GM21360 (cell line): Measurements from ENCODE around the gene SALL1.

Experiments used
- ATAC-seq: cut with Tn5 transposase; IDR thresholded peaks from one replicate; pipeline ENCODE4 v1.9.1; 2021; ENCODE audit warnings: mild to moderate bottlenecking, moderate library complexity; ENCODE audit not compliant: unreplicated experiment

The SALL1 gene

DNA sequence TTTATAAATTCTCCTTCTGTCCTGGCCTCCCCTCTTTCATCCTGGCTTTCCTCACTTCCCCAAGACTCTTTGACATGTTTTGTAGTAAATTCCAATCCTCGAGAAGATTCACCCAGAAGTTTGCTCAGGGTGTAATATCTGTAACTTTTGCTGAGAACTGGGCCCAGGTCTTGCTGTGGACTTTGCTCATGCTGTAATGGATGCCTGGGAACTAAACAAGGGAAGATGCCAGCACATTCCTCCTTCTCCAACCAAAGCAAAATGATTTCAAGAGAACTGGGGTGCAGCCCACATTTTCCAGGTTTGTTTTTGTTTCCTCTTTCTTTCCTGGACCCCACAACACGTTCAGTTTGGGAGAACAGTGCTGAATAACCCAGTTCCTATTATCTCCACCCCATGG is 6.6 kb upstream of the SALL1 start:
- no peak for ATAC-seq

DNA sequence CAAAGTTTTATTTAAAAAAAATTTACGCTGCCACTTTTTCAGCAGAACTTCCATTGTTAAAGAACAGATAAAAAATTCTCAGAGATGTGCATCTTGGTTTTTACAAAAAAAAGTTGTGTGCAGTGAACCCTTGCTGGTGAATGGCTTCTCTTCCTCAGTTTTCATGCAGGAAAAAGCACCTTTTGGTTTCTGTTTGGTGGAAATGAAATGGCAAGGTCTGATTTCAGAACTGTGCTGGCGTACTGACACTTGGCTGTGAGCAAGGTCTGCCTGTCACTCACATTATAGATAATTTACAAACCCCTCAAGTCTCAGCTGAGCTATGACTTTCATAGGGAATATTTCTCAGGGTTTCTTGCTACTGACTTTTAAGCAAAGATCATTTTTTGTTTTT is 5.7 kb upstream of the SALL1 start:
- no peak for ATAC-seq

GRCh38 chr16:51155820-51156806 is 5.0 kb upstream of the SALL1 start:
- ATAC-seq, result no peak

DNA sequence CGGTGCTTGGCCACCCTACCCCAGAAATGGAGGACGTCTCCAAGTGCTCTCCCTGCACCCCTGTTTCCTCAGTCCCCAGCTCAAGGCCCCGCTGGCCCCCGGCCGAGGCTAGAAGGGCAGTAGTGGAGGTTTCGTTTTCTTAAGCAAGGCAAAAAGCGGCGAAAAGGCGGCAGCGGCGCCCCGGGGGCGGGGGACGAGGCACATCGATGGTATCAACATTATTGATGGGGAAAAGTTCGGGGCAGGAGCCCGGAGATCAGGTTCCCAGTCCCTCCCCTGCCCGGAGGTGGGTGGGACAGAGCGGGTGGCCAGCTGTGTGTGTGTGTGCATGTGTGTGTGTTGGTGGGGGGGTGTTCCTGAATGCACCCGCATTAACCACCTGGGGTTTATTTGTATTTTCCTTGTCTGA is 4.1 kb upstream of the SALL1 start:
- ATAC-seq, result no peak

DNA sequence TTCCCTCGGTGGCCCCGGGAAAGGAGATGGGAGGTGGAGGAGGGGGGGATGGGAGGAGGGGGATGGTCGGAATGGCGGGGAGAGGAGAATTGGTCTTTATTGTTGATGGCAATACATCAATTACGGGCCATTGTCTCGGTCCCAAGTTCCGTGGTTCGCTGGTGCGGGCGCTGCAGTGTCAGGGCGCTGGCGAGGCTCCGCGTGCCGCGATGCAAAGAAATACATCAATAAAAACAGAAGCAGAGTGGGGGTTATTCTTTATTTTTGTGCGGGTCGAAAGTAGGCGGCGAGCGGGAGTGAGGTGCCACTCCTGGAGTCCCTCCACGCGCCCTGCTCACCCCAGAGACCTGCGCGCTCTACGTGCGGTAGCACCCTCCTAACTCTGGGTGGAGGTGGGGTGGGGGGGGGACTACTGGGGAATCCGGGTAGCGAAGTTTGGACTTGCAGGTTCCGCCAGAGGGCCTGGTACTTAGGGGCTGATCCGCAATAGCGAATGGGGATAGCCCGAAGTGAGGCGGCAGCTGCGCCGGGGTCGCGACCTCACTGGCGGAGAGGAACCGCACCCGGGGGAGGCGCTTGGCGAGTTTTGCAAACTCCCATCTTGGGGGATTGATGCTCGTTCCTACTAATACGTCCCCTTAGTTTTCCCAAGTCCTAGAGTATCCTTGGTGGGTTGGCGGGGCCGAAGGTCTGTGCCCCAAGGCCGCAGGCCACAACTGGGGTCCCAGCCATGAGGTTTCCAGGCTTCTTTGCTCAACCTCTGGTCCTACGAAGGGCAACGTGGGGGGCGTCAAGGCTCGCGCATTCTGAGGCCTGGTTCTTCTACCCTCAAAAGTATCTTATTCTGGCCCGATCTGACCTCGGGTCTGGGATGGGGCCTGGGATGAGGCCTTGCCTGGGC is 3.5 kb upstream of the SALL1 start:
- no peak for ATAC-seq

GRCh38 chr16:51153577-51154031 is 2.5 kb upstream of the SALL1 start:
- no peak for ATAC-seq

DNA sequence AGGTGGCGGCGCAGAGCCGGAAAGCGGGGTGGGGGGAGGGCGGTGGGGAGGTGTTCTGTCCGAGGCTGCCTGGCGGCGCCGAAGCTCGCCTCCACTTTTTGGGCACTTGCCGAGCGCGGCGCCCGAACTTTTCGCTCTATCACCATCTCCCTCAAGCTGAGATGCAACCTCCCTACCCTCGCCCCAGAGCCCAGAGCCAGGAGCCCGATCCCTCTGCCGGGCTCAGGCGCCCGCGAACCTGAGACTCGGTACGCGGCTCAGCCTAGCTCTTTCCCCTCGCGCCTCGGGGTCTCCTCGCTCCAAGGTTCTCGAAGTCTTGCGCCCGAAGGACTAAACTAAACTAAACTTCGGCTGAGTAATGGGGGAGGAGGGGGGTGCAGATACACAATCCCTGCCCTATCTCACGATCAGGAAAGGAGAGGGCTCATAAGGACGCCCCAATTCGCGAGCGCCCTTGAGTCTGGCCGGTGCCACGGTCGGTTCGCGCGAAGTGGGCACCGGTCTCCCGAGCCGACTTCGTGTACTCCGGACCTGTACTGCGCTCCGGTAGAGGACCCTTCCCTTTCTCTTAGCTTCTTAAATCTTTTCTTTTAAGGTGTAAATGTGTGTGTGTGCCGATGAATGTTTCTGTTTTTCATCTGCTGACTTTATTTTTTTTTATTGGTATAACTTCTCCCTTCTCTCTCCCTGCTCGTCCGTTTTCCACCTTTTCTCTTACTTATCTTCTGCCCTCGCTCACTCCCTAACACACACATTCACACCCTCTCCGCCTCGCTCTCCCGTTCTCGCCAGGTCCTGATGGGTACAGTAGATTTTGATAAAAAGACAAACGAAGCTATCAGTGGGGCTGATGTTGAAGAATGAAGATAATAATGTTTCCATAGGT is 1.9 kb upstream of the SALL1 start:
- ATAC-seq, result no peak

- no peak for ATAC-seq
Observed at GRCh38 chr16:51151961-51152663, 1.0 kb upstream of the SALL1 start.

- ATAC-seq, result no peak
Observed at GRCh38 chr16:51151435-51151960, 428 bp upstream of the SALL1 start.

DNA sequence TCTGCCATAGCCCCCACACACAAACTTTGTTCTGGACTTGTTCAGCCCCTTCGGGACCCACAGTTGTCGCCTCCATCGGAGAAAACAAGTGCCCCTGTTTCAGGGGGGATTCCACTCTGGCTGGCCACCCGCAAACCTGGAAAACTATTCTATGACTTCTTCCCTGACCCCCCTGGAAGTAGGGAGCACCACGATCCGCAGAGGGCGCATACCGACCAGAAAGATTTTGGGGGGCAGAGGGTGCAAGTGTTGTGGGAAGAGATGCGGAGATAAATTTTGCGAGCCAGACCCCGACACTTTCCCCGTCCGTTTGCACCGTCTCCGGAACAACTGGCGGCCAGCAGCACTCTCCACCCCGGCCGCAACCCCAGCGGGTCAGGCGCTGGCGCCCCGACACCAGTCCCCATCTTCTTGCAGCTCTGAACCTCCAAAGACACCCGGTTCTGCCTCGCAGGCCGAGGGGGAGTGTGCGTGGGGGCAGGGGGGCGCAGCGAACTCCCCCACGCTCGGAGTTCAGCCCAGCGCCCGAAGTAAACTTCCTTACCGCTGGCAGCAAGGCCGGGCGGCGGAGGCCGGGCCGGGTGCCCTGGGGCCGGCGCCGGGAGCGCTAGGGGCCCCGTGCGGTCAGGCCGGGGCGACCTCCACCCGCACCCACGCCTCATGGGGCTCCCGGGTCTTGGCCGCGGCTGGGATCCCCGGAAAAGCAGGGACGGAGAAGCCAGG is 744 bp downstream of the SALL1 start:
- no peak for ATAC-seq

- no peak for ATAC-seq
Observed at GRCh38 chr16:51149721-51150164, 1.3 kb downstream of the SALL1 start.

DNA sequence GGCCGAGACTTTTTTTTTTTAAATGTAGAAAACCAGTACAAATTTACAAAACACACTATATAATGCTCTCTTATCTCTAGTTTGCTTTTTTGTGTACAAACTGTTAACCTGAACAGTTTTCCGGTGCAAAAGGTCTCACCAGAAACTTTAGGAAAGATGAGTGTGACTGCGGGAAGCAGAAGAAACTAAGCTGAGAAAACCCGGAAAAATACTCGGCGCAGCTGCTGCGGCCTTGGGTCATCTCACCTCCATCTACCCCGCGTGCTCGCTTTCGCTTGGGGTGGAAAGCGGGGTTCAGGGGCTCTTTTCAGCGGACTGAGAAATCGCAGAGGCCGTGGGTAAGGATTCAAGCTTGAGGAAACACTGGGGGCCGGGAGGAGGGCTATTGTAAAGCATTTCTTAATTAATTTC is 1.8 kb downstream of the SALL1 start:
- no peak for ATAC-seq

GRCh38 chr16:51148678-51149228 is 2.3 kb downstream of the SALL1 start:
- no peak for ATAC-seq

DNA sequence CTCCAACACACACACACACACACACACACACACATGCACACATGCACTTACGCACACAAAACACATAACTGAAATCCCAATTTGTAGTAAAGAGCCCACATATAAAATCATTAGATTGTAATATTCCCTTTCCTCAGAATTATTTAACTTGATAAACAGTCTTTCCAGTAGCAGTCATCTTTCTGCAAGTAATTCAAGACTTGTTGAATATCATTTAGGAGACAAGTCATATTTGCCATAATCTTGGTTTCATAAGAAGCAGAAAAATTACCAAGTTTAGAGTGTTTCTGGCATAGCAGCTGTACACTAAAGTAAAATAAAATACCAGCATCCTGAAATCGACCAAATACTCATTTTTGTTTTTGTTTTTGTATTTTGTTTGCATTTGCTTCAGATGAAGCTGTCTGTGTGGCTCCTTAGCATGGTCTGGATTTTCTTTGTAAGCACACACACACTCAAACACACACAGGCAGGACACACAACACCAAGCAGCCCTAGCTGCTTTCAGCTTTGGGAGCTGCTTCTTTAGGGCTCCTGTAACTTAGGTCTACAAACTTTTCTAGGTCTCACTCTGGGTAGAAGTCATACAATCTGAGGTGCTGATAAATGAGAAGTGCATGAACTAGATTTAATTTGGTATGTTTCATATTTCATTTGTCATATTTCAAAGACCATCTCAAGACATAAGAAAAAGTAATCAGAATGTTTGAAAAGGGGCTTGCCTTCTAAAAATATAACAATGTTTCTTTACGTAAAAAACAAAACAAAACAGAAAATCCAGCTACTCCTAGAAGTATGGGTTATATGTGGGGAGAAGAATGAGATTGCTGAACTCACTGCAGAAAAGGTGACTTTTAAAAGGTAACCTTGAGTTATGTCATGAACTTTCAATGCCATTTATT is 3.0 kb downstream of the SALL1 start:
- no peak for ATAC-seq

DNA sequence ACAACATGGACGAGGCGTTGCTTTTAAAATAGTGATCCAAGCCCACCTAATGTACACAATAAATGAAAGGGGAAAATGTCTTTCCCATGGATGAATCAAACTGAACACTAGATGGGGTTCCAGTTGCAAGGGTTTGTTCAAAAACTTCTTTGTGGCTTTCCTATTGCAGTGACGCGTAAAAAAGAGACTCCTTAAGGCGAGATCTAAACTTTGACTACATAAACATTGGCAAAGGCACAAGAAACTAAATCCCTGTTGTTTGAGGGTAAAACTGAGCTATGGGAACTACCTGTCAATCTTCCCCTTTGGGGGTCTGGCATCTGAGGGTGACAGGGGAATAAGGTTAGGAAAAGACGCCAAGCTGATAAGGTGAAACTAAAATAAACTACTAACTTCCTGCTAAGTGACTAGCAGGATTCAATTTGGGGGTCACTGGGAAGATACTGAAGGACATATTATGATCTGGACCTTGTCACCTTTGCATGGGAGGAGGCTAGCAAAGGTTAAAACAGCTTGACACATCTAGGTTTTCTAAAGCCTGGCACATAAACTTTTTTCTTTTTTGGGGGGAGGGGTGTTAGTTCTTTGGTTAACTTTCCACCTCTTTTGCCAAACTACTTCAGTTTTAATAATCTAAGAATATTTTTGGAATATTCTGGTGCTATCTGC is 4.7 kb downstream of the SALL1 start:
- ATAC-seq, result no peak

DNA sequence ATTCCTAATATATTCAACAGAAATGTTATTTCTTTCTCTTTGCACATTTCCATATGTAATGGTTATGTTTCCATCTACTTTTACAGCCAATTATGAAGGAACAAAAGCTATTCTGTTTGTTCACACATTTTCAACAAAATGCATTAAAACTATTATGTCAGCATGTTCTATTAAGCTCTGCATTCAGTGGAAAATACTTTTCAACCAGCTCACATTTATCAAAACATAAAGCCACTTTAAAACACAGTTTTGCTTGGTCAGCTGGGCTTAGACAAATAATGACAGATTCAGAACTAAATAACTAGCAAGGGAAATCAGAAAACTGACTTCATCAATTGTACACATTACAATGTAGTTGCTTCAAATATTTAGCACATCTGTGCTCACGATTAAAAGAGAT is 6.9 kb downstream of the SALL1 start:
- ATAC-seq, result no peak
